Measurements from ENCODE around the gene RBM20.

Gene RBM20

DNA sequence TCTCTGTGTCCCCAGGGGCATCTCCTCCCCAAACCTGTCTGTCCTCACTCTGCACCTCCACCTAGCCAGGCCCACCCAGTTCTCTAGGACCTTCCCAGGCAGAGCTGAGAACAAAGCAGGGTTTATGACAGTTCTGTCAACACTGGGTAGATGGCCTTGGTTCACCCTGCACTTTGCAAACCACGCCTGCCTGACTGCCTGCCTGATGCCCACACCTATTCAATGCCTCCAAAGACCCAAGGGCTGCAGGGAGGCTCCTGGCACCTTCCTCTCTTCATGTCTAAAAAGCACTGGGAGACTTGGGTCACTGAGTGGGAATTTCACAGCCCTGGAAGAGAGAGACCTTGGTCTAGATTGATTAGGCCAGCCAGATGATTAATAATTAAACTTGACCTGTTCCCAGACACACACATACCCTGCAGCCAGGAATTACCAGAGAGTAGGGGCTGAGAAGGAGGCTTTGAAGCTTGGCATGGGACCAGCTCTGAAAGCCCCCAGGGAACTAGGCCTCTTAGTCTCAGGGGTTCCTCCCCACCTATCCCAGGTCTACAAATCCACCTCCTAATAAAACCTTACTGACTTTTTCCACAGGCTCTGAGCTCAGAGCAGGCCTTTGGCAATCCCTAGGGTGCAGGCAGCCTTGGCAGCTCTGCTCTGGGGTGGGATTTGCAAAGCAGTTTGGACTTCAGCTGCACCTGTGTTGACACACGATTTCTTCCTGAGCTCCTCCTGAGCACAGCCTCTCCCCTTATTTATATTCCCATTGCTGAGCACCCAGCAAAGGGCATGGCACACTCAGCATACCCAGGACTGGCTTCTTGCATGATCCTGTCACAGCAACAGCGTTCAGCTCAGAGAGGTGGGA, 201.9 kb downstream of the RBM20 start:
- TF ChIP-seq GATA2 (IDR thresholded peaks at IDR 0.05; ENCODE audit: low read depth, low read length) = no peak

- TF ChIP-seq GATA2 (IDR thresholded peaks at IDR 0.05; ENCODE audit: low read depth, low read length) (no peak), GATA3 (IDR thresholded peaks at IDR 0.05; ENCODE audit: low read depth, low read length) (no peak)
Observed at GRCh38 chr10:110847374-110847773, 203.2 kb downstream of the RBM20 start.

DNA sequence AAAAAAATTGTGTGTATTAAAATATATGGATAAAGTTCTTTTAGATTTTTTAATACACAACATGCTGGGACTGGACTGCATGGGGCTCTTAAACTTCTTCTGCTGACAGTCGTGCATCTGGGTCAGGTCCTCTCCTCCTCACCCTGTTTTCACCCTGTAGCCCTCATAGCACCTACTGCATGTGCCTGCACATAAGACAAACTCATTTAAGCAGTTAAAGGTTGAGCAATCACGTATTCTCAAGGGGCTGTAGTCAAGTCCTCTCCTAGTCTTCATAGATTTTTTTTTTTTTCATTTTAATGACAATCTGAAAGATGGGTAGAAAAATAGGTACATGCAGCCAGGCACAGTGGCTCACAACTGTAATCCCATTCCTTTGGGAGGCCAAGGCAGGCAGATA, 204.0 kb downstream of the RBM20 start:
- no peak for TF ChIP-seq GATA2 (IDR thresholded peaks at IDR 0.05; ENCODE audit: low read depth, low read length)
- TF ChIP-seq GATA3 (IDR thresholded peaks at IDR 0.05; ENCODE audit: low read depth, low read length) = no peak

DNA sequence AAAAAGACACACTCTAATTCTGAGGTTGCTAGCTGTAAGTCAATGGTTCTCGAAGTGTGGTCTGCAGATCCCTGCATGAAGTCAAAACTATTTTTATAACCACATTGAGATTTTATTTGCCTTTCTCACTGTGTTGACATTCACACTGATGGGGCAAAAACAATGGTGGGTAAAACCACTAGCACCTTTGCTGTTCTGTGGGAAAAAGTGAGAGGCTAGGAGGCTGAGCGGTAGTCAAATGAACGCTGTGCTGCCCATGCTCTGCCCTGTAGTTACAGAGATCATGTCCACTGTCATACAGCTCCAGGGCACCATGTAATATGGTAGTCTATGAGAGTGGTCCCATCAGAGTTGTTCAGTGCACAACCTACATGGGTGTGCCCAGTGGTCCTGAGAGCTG, 206.0 kb downstream of the RBM20 start:
- TF ChIP-seq GATA3 (IDR thresholded peaks at IDR 0.05; ENCODE audit: low read depth, low read length) (no peak), GATA2 (IDR thresholded peaks at IDR 0.05; ENCODE audit: low read depth, low read length) (no peak)

DNA sequence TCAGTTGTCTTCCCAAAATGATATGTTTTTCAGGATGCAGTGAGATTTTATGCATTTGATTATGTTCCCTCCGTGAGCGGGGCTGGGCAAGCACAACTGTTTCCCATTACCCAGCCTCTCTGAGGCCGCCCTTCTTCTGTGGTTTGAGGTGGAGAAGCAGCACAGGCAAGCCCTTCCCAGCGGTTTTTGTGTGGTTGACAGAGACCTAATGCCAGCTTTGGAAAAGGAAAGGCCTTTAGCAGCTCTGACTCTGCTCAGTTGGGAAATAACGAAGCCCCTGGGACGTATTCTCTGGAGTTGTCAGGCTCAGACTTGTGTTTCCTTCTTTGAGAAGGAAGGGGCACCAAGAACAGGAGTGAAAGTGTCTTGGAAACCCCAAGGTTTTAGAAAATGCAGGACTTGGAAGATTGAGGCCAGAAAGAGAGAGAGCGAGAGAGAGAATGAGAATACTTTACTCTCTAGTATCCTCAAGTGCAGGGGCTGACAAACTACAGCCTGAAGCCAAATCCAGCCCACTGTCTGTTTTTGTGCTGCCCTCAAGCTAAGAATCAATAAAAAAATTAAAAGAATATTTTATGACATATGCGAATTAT, 207.0 kb downstream of the RBM20 start:
- TF ChIP-seq GATA3 (IDR thresholded peaks at IDR 0.05; ENCODE audit: low read depth, low read length) (no peak), GATA2 (IDR thresholded peaks at IDR 0.05; ENCODE audit: low read depth, low read length) (no peak)

DNA sequence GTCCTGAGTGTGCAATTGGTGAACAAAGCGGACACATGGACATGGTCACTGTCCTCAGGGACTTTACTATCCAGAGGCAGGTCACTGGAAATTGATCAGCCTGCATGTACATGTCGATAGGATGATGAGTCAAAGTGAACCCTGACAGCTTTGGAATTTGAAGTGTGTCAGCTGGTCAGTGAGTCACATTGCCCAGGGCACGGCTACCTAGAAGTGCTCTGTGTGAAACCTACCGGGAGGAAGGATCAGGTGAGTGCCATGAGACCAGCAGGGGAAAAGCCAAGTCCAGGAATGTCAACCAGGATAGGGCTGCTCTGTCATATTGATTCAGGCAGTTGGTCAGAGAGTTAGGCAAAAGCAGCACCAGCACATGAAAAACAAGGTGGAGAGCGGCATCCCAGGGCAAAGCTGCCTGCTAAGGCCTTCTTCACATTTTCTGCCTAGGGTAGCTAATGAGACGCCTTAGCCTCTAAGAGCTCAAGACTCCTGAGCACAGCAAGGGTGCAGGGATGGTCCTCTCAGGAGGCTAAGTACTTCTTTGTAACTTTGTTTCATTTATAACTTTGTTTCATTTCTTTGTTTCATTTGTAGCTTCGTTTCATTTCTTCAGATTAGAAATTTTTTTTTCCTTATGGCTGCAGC, 208.2 kb downstream of the RBM20 start:
- TF ChIP-seq GATA3 (IDR thresholded peaks at IDR 0.05; ENCODE audit: low read depth, low read length) (no peak), GATA2 (IDR thresholded peaks at IDR 0.05; ENCODE audit: low read depth, low read length) (no peak)

- no peak for TF ChIP-seq GATA3 (IDR thresholded peaks at IDR 0.05; ENCODE audit: low read depth, low read length)
- TF ChIP-seq GATA2 (IDR thresholded peaks at IDR 0.05; ENCODE audit: low read depth, low read length) = no peak
Observed at GRCh38 chr10:110852947-110853346, 208.8 kb downstream of the RBM20 start.

- TF ChIP-seq GATA3 (IDR thresholded peaks at IDR 0.05; ENCODE audit: low read depth, low read length) (no peak), GATA2 (IDR thresholded peaks at IDR 0.05; ENCODE audit: low read depth, low read length) (no peak)
Observed at GRCh38 chr10:110853921-110854605, 209.9 kb downstream of the RBM20 start.

GRCh38 chr10:110857265-110858171, 213.4 kb downstream of the RBM20 start:
- TF ChIP-seq GATA2 (IDR thresholded peaks at IDR 0.05; ENCODE audit: low read depth, low read length) = peak; percentile 49; the same call in 1 of the 2 replicates
- no peak for TF ChIP-seq GATA3 (IDR thresholded peaks at IDR 0.05; ENCODE audit: low read depth, low read length)

DNA sequence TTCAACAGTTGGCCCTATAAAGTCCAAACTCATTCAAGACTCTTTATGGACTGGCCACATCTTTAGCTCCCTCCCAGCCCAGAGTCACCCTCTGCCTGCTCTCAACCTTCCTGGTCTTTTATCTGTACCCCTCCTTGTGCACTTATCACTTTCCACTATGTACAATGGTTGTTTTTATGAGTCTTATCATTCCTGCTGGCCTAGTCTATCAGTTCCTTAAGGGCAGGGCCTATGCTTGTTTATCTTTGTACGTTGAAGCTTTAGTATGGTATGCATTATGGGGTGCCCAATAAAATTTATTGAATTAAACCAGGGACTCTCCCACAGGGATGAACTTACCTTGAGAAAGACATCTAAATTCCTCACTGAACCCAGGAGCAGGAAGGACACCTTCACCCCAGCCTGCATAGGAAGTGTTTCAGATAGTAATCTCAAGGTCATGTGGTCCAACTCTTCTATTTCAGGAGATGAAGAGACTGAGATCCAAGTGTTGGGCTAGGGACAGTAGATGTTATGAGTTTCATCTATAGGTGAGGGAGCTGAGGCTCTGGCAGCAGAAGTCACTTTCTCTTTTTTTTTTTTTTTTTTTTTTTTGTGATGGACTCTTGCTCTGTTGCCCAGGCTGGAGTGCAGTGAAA, 214.3 kb downstream of the RBM20 start:
- TF ChIP-seq GATA2 (IDR thresholded peaks at IDR 0.05; ENCODE audit: low read depth, low read length) (no peak), GATA3 (IDR thresholded peaks at IDR 0.05; ENCODE audit: low read depth, low read length) (no peak)

DNA sequence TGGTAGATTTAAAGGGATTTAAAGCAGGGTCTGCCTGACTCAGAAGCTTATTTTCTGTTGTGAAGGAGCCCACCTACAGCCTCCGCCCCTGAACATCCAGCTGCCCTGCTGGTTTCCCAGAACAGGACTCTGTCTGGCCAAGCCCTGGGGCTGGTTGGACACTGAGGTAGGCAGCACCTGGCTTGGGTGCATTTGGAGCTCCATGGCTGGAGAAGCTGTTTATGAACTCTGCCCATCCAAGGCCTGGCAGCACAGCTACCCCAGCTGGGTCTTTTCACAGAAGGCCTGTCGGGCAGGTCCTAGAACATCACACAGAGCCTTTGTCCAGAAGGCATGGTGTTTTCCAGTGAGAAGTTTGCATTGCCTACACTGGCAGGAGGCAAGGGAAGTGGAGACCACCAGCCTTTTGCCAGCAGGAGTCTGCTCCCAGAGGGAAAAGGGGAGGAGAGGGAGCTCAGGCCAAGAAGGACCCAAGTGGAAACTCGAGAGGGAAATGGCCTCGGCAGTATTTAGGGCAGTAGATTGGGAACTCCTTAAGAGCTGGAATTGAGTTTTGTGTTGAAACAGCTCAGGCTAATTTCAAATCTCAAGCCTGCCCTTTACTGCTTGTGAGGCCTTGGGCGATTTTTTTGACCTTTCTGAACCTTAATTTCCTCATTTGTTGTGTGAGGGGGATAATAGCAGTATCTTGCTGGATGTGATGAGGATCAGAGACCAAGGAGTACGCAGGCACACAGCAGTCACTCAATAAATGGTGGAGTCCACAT, 215.3 kb downstream of the RBM20 start:
- TF ChIP-seq GATA3 (IDR thresholded peaks at IDR 0.05; ENCODE audit: low read depth, low read length) (no peak), GATA2 (IDR thresholded peaks at IDR 0.05; ENCODE audit: low read depth, low read length) (no peak)

DNA sequence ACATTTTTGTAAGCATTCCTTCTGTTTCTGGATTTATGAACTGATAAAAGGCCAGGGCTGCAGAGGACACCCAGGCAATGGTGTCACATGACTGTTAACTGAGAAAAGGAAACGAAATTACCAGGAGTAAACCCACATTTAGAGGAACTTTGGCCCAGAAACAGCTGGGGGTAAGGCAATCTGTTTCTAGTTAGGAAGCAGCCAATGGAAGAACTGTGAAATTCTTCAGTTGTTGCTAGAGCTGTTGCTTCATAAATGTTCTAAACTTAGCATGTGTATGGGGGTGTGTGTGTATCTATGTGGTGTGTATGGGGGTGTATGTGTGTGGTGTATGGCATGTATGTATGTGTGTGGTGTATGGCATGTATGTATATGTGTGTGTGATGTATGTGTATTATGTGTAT, 215.8 kb downstream of the RBM20 start:
- no peak for TF ChIP-seq GATA2 (IDR thresholded peaks at IDR 0.05; ENCODE audit: low read depth, low read length)
- no peak for TF ChIP-seq GATA3 (IDR thresholded peaks at IDR 0.05; ENCODE audit: low read depth, low read length)
